Measurements from ENCODE around the gene MAST4. TPM values are rescaled to one million over a fixed set of nuclear protein-coding genes. Genes with fewer than 3 reads are reported as not detected.
"Not testable (repeated sequence)": the region's sequence is repeated elsewhere in the genome, so short reads cannot be mapped to it uniquely, and the experiment has no call there.

Gene MAST4
- total RNA-seq, 1 donor = 12.7 TPM

DNA sequence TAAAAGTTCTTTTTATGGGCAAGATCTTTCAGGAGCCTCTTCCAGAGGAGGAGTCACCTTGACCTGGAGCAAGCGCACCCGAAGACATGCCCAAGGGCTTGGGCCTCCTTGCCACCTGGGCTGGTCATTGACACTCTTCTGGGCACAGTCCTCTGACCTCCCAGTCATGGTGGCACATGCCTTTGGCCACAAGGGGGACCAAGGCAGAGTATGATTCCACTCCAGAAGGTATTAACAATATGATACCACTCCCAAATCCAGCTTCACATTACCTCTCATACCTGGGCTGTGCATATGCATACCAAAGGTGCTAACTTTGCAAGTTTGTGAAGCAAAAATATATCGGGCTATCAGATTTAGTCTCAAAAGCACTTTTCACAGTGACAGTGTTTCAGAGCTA lies 84.6 kb downstream of the MAST4 start:
- Histone ChIP-seq H3K9me3 (ENCODE audit: low read depth, low read length) (no peaks in the 10 kb centered on the region), H3K4me1 (ENCODE audit: insufficient read depth, low read length) (no peaks in the 10 kb centered on the region), H4K20me1 (ENCODE audit: insufficient read depth, low read length) (no peaks in the 10 kb centered on the region), H3K27ac (ENCODE audit: low read depth, low read length) (no peak overlapping the region), H3K36me3 (ENCODE audit: insufficient read depth, low read length) (no peaks in the 10 kb centered on the region), H2AFZ (ENCODE audit: low read length) (no peak overlapping the region), H3K27me3 (ENCODE audit: insufficient read depth, low read length) (peaks cover 7% of the 10 kb centered on the region), H3K79me2 (ENCODE audit: insufficient read depth, low read length) (no peaks in the 10 kb centered on the region), H3K4me2 (ENCODE audit: insufficient read depth, low read length) (no peak overlapping the region), H3K4me3 (ENCODE audit: insufficient read depth, low read length) (no peak overlapping the region)
- TF ChIP-seq, protein P1, sequence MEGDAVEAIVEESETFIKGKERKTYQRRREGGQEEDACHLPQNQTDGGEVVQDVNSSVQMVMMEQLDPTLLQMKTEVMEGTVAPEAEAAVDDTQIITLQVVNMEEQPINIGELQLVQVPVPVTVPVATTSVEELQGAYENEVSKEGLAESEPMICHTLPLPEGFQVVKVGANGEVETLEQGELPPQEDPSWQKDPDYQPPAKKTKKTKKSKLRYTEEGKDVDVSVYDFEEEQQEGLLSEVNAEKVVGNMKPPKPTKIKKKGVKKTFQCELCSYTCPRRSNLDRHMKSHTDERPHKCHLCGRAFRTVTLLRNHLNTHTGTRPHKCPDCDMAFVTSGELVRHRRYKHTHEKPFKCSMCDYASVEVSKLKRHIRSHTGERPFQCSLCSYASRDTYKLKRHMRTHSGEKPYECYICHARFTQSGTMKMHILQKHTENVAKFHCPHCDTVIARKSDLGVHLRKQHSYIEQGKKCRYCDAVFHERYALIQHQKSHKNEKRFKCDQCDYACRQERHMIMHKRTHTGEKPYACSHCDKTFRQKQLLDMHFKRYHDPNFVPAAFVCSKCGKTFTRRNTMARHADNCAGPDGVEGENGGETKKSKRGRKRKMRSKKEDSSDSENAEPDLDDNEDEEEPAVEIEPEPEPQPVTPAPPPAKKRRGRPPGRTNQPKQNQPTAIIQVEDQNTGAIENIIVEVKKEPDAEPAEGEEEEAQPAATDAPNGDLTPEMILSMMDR (IDR thresholded peaks at IDR 0.05; ENCODE audit: extremely low read depth, low read depth, low read length) = peak; percentile 8
- no peak for DNase-seq (ENCODE audit: insufficient read length, low spot score, missing footprints)

DNA sequence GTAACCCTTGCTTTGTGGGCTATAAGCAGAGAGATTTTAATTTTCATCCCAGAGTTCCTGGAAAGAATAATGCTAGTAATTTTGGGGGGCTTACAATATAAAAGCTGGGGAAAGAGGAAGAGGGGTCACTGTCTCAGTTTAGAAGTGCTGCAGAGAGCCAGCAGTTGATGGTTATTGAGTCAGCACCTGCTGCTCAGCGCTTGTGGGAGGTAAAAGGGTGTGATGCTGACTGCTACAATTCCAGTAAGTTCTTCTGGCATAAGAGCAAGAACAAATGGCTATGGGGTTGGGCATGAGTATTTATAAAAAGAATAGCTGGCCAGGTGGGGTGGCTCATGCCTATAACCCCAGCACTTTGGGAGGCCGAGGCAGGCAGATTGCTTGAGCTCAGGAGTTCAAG lies 88.5 kb downstream of the MAST4 start:
- H3K79me2 ChIP-seq (ENCODE audit: insufficient read depth, low read length) = no peaks in the 10 kb centered on the region
- no peaks in the 10 kb centered on the region for H3K4me1 ChIP-seq (ENCODE audit: insufficient read depth, low read length)
- H3K9me3 ChIP-seq (ENCODE audit: low read depth, low read length) = no peaks in the 10 kb centered on the region
- H3K27me3 ChIP-seq (ENCODE audit: insufficient read depth, low read length) = no peaks in the 10 kb centered on the region
- no peak overlapping the region for H3K27ac ChIP-seq (ENCODE audit: low read depth, low read length)
- no peaks in the 10 kb centered on the region for H3K36me3 ChIP-seq (ENCODE audit: insufficient read depth, low read length)
- H3K4me3 ChIP-seq (ENCODE audit: insufficient read depth, low read length) = no peak overlapping the region
- no peak overlapping the region for H2AFZ ChIP-seq (ENCODE audit: low read length)
- no peak for DNase-seq (ENCODE audit: insufficient read length, low spot score, missing footprints)
- no peak overlapping the region for H3K4me2 ChIP-seq (ENCODE audit: insufficient read depth, low read length)
- TF ChIP-seq, protein P1 (IDR thresholded peaks at IDR 0.05; ENCODE audit: extremely low read depth, low read depth, low read length) = no peak
- H4K20me1 ChIP-seq (ENCODE audit: insufficient read depth, low read length) = no peaks in the 10 kb centered on the region

DNA sequence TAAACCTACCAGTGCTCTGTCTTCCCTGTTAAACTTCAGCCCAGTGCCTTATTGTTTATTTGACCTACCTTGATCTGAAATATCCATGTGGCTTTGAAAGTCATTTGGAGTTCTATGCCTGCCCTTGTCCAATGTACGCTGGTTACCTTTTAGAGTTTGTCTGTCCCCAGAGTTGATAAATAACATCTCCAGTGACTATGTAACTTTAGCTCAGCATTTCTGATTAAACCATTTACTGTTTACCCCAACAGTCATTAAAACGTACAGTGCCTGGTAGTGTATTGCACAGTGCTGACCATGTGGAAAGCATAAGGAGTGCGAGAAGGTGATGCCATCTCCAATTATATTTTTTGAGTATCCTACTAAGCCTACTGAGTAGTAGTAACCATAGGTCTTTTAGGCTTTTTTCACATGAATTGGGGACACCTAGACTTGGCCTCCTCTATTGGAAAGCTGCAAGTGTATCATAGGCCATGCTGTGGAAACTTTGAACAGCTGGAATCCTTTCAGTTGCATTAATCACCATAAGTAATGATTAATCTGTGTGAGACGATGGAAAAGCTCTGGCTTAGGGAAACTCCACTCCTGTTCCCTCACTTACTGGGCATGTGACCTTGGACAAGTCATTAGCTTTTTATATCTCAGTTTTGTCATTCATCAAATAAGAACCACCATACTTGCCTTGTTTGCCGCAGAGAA lies 93.5 kb downstream of the MAST4 start:
- DNase-seq (ENCODE audit: insufficient read length, low spot score, missing footprints) = no peak

DNA sequence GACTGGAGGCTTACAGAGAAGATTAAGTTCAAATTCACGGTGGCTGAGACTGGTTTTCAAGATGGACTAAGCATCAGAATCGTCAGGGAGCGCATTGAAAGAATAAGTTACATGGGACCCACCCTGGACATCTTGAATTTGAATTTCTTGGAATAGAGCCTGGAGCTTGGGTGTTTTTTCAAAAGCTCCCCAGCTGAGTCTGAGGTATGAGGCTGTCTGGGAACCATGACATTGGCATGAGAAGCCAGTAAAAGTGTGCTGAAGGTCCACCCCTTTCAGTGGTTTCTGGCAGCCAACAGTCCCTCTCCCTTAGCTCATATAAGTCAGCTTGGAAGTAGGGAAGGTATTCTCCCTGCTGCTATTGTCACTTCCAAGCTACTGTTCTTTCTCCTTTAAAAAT lies 97.8 kb downstream of the MAST4 start:
- Histone ChIP-seq H3K4me2 (ENCODE audit: insufficient read depth, low read length) (no peak overlapping the region), H3K79me2 (ENCODE audit: insufficient read depth, low read length) (no peaks in the 10 kb centered on the region), H3K4me1 (ENCODE audit: insufficient read depth, low read length) (no peaks in the 10 kb centered on the region), H4K20me1 (ENCODE audit: insufficient read depth, low read length) (no peaks in the 10 kb centered on the region), H3K36me3 (ENCODE audit: insufficient read depth, low read length) (no peaks in the 10 kb centered on the region), H3K4me3 (ENCODE audit: insufficient read depth, low read length) (no peak overlapping the region), H2AFZ (ENCODE audit: low read length) (no peak overlapping the region), H3K27me3 (ENCODE audit: insufficient read depth, low read length) (no peaks in the 10 kb centered on the region), H3K9me3 (ENCODE audit: low read depth, low read length) (no peaks in the 10 kb centered on the region), H3K27ac (ENCODE audit: low read depth, low read length) (no peak overlapping the region)
- TF ChIP-seq, protein P1 (IDR thresholded peaks at IDR 0.05; ENCODE audit: extremely low read depth, low read depth, low read length) = no peak
- no peak for DNase-seq (ENCODE audit: insufficient read length, low spot score, missing footprints)

More for the DNA sequence above, 93.5 kb downstream of the MAST4 start:
- no peak overlapping the region for H3K4me2 ChIP-seq (ENCODE audit: insufficient read depth, low read length)
- no peaks in the 10 kb centered on the region for H3K36me3 ChIP-seq (ENCODE audit: insufficient read depth, low read length)
- TF ChIP-seq, protein P1 (IDR thresholded peaks at IDR 0.05; ENCODE audit: extremely low read depth, low read depth, low read length) = no peak
- no peaks in the 10 kb centered on the region for H4K20me1 ChIP-seq (ENCODE audit: insufficient read depth, low read length)
- no peaks in the 10 kb centered on the region for H3K79me2 ChIP-seq (ENCODE audit: insufficient read depth, low read length)
- no peaks in the 10 kb centered on the region for H3K4me1 ChIP-seq (ENCODE audit: insufficient read depth, low read length)
- H3K27ac ChIP-seq (ENCODE audit: low read depth, low read length) = no peak overlapping the region
- no peaks in the 10 kb centered on the region for H3K9me3 ChIP-seq (ENCODE audit: low read depth, low read length)
- H3K27me3 ChIP-seq (ENCODE audit: insufficient read depth, low read length) = no peaks in the 10 kb centered on the region
- H2AFZ ChIP-seq (ENCODE audit: low read length) = no peak overlapping the region
- H3K4me3 ChIP-seq (ENCODE audit: insufficient read depth, low read length) = no peak overlapping the region

DNA sequence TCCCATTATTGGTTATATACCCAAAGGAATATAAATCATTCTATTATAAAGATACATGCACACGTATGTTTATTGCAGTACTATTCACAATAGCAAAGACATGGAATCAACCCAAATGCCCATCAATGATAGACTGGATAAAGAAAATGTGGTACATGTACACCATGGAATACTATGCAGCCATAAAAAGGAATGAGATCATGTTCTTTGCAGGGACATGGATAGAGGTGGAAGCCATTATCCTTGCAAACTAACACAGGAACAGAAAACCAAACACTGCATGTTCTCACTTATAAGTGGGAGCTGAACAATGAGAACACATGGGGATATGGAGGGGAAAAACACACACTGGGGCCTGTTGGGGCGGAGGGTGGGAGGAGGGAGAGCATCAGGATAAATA lies 99.6 kb downstream of the MAST4 start:
- not testable (repeated sequence) for H3K4me3 ChIP-seq (ENCODE audit: insufficient read depth, low read length); H3K9me3 ChIP-seq (ENCODE audit: low read depth, low read length); H3K36me3 ChIP-seq (ENCODE audit: insufficient read depth, low read length); H4K20me1 ChIP-seq (ENCODE audit: insufficient read depth, low read length); H3K27me3 ChIP-seq (ENCODE audit: insufficient read depth, low read length); H3K4me1 ChIP-seq (ENCODE audit: insufficient read depth, low read length); H2AFZ ChIP-seq (ENCODE audit: low read length); H3K27ac ChIP-seq (ENCODE audit: low read depth, low read length); DNase-seq (ENCODE audit: insufficient read length, low spot score, missing footprints); H3K4me2 ChIP-seq (ENCODE audit: insufficient read depth, low read length); H3K79me2 ChIP-seq (ENCODE audit: insufficient read depth, low read length)
